T-helper 2 cell treated with Interferon-gamma antibody and Interleukin-4, amounts not matched to agents 5 μg/mL and 100 μg/mL, for 36 hours (primary cell): ENCODE results near the gene HSD17B13.
"Not testable (repeated sequence)": the region's sequence is repeated elsewhere in the genome, so short reads cannot be mapped to it uniquely, and the experiment has no call there.

ENCODE experiments used
- DNase-seq: peaks from one replicate; pipeline ENCODE4 v3.0.0; 2021; ENCODE audit warnings: low spot score
- H3K27ac Mint-ChIP-seq: one replicate; pipeline ENCODE4 v1.8.0; 2021; ENCODE audit warnings: mild to moderate bottlenecking, mixed read lengths
- H3K27me3 Mint-ChIP-seq: one replicate; pipeline ENCODE4 v1.8.0; 2021; ENCODE audit warnings: low read depth, mixed read lengths
- H3K36me3 Mint-ChIP-seq: one replicate; pipeline ENCODE4 v1.8.0; 2021; ENCODE audit warnings: low read depth, mixed read lengths
- H3K4me1 Mint-ChIP-seq: one replicate; pipeline ENCODE4 v1.8.0; 2021; ENCODE audit warnings: low read depth, mixed read lengths
- H3K4me3 Mint-ChIP-seq: one replicate; pipeline ENCODE4 v1.8.0; 2022; ENCODE audit warnings: mild to moderate bottlenecking, moderate library complexity, mixed read lengths
- H3K9me3 Mint-ChIP-seq: one replicate; pipeline ENCODE4 v1.8.0; 2021; ENCODE audit warnings: mixed read lengths

Gene HSD17B13, protein sequence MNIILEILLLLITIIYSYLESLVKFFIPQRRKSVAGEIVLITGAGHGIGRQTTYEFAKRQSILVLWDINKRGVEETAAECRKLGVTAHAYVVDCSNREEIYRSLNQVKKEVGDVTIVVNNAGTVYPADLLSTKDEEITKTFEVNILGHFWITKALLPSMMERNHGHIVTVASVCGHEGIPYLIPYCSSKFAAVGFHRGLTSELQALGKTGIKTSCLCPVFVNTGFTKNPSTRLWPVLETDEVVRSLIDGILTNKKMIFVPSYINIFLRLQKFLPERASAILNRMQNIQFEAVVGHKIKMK

DNA sequence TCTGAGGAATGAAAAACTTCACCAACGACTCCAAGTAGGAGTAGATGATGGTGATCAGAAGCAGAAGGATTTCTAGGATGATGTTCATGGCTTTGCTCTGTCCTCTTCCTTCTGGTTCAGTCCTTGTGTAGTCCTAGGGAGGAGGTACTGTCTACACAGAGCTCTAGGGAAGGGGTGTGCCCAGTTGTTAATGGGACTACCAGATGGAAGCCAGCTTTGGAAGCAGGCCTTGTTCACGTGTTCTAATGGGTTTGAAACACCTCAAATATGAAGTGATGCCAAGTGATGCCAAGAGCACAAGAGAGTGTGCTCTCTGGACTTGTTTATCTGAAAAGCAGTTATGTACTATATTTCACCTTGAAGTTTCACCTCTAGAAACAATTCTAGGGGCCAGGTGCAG is at the start of gene HSD17B13:
Gene HSD17B13 (minus strand): TSS at position 129 of the 400 bp plus-strand sequence. CDS start 41 bp downstream, at position 88.
- no peak within 1 kb of the TSS for H3K4me3 Mint-ChIP-seq
- H3K9me3 Mint-ChIP-seq: no peaks in the 10 kb centered on the region
- H3K27ac Mint-ChIP-seq: no peak within 1 kb of the TSS
- no peaks in the 10 kb centered on the region for H3K36me3 Mint-ChIP-seq
- no peak for DNase-seq
- peaks cover 3% of the 10 kb centered on the region for H3K27me3 Mint-ChIP-seq
- H3K4me1 Mint-ChIP-seq: no peaks in the 10 kb centered on the region

GRCh38 chr4:87370068-87370467 is 47.4 kb upstream of the HSD17B13 start:
- no peaks in the 10 kb centered on the region for H3K27me3 Mint-ChIP-seq
- H3K4me3 Mint-ChIP-seq: no peak overlapping the region
- H3K9me3 Mint-ChIP-seq: no peaks in the 10 kb centered on the region
- no peak for DNase-seq
- H3K36me3 Mint-ChIP-seq: peaks cover 37% of the 10 kb centered on the region
- no peak overlapping the region for H3K27ac Mint-ChIP-seq
- H3K4me1 Mint-ChIP-seq: peaks cover 3% of the 10 kb centered on the region

- no peak overlapping the region for H3K27ac Mint-ChIP-seq
- peaks cover 40% of the 10 kb centered on the region for H3K36me3 Mint-ChIP-seq
- no peak overlapping the region for H3K4me3 Mint-ChIP-seq
- DNase-seq: no peak
- H3K4me1 Mint-ChIP-seq: peaks cover 3% of the 10 kb centered on the region
- H3K9me3 Mint-ChIP-seq: no peaks in the 10 kb centered on the region
- H3K27me3 Mint-ChIP-seq: no peaks in the 10 kb centered on the region
Observed at GRCh38 chr4:87366521-87367162, 44.0 kb upstream of the HSD17B13 start.

GRCh38 chr4:87365348-87365747 is 42.7 kb upstream of the HSD17B13 start:
- DNase-seq: no peak
- H3K36me3 Mint-ChIP-seq: peaks cover 33% of the 10 kb centered on the region
- no peaks in the 10 kb centered on the region for H3K27me3 Mint-ChIP-seq
- H3K4me1 Mint-ChIP-seq: peaks cover 3% of the 10 kb centered on the region
- H3K4me3 Mint-ChIP-seq: no peak overlapping the region
- no peak overlapping the region for H3K27ac Mint-ChIP-seq
- H3K9me3 Mint-ChIP-seq: no peaks in the 10 kb centered on the region

DNA sequence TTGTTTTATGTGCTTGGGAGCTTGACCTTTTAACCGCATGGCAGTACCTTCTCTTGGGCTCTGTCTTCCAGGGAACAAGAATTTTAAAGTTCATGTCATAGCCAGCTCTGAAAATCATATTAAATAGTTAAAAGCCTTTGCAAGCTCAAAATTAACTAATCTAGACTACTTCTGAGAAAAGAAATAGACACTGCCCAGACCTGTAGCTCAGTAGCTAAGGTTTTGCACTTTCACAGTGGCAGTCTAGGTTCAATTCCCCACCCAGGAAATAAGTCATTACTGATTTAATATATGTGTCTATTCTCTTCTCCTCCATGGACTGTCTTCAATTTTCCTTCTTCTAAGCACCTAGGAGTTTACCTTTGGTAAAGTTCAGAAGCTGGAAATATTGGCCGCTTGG is 40.9 kb upstream of the HSD17B13 start:
- Mint-ChIP-seq H3K27me3 (no peaks in the 10 kb centered on the region), H3K4me1 (no peaks in the 10 kb centered on the region), H3K36me3 (peaks cover 31% of the 10 kb centered on the region), H3K4me3 (no peak overlapping the region), H3K27ac (no peak overlapping the region), H3K9me3 (no peaks in the 10 kb centered on the region)
- no peak for DNase-seq

- no peak overlapping the region for H3K27ac Mint-ChIP-seq
- H3K36me3 Mint-ChIP-seq: peaks cover 27% of the 10 kb centered on the region
Observed at GRCh38 chr4:87360338-87360935, 37.8 kb upstream of the HSD17B13 start.

DNA sequence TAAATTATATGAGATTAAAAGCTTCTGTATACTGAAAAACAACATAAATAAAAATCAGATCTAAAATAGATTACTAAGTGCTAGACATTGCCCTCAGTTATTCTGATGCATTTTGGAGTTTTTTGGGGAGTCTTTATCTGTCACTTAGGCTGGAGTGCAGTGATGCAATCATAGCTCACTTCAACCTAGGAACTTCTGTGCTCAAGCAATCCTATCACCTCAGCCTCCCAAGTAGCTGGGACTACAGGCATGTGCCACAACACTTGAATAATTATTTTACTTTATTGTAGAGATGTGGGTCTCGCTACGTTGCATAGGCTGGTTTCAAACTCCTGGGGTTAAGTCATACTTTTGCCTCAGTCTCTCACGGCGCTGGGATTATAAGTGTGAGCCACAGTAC is 36.6 kb upstream of the HSD17B13 start:
- H3K36me3 Mint-ChIP-seq: peaks cover 28% of the 10 kb centered on the region
- H3K9me3 Mint-ChIP-seq: no peaks in the 10 kb centered on the region
- no peaks in the 10 kb centered on the region for H3K27me3 Mint-ChIP-seq
- H3K27ac Mint-ChIP-seq: no peak overlapping the region
- no peaks in the 10 kb centered on the region for H3K4me1 Mint-ChIP-seq
- no peak overlapping the region for H3K4me3 Mint-ChIP-seq
- DNase-seq: no peak

More at GRCh38 chr4:87360338-87360935, 37.8 kb upstream of the HSD17B13 start:
- Mint-ChIP-seq H3K27me3 (no peaks in the 10 kb centered on the region), H3K9me3 (no peaks in the 10 kb centered on the region), H3K4me1 (no peaks in the 10 kb centered on the region), H3K4me3 (no peak overlapping the region)
- DNase-seq: no peak

DNA sequence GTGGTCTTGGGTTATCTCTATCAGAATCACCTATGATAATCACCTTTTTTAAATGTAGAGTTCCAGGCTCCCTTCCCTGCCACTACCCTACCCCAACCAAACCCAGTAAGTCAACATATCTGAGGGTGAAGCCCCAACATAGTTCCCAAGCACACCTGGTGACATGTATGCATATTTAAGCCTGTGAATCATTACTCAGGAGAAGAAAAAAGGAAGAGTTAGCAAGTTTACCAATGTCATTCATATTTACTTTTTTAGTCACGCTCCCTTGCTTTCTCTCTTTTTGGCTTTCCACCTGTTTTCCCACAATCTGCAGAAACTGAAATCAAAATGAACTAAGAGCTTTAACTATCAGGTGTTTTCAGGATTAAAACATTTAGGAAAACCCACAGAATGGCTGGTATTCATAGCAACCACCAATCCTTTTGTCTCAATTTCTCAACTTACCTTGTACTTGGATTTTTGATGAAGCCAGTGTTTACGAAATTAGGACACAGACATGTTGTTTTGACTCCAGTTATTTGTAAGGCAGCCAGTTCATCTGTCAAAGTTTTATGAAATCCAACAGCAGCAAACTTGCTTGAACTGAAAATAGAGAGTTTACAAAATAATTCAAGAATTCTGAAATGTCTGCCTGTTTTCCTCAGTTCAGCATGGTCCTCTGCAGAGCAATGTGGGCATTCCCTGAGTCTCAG is 34.3 kb upstream of the HSD17B13 start:
- Mint-ChIP-seq H3K36me3 (peaks cover 31% of the 10 kb centered on the region), H3K27me3 (no peaks in the 10 kb centered on the region), H3K4me1 (peaks cover 5% of the 10 kb centered on the region), H3K9me3 (peaks cover 5% of the 10 kb centered on the region), H3K27ac (no peak overlapping the region), H3K4me3 (no peak overlapping the region)
- DNase-seq: no peak

DNA sequence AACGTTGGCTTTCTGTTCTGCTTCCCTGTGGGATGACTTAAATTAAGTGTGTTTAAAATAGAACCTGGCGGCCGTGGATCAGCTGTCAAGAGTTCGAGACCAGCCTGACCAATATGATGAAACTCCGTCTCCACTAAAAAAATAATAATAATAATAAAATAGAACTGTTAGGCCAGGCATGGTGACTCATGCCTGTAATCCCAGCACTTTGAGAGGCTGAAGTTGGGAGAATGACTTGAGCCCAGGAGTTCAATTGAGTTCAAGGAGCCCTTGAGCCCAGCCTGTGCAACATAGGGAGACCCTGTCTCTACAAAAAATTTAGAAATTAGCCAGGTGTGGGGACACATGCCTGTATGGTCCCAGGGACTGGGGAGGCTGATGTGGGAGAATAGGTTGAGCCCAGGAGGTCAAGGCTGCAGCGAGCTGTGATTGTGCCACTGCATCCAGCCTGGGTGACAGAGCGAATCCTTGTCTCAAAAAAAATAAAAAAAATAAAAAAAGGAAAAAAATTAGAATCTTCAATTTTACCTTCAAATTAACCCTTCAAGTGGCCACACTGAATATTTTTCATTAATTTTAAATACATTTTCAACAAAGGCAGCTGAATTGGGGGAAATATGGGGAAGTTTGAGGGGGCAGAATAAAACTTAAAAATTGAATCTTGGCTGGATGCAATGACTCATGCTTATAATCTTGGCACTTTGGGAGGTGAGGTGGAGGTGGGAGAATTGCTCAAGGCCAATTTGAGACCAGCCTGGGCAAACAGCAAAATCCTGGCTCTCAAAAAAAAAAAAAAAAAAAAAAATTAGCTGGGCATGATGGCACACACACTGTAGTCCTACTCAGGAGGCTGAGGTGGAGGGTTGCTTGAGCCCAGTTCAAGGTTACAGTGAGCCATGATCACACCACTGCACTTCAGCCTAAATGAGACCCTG is 31.8 kb upstream of the HSD17B13 start:
- Mint-ChIP-seq H3K9me3 (peaks cover 5% of the 10 kb centered on the region), H3K4me1 (peaks cover 5% of the 10 kb centered on the region), H3K36me3 (peaks cover 30% of the 10 kb centered on the region), H3K27me3 (no peaks in the 10 kb centered on the region), H3K27ac (no peak overlapping the region), H3K4me3 (no peak overlapping the region)
- DNase-seq: no peak

DNA sequence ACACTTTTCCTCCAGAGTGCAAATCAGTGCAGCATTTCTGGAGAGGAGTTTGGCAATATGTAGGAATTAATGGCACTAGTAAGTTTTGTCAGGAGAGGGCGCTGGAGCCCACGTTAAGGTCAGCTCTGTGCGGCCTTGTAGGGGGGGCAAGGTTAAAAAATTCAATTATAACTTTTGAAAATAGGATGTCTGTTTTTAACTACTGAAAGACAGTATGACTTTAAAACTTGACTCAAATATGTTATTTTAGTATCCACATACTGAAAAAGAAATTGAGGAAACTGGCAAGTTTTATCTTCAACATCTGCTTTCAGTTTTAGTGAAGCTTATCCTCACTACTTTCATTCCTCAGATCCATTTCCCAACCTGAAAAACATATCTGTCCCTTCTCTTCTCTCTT is 30.9 kb upstream of the HSD17B13 start:
- no peak overlapping the region for H3K27ac Mint-ChIP-seq
- H3K4me3 Mint-ChIP-seq: no peak overlapping the region
- H3K9me3 Mint-ChIP-seq: peaks cover 5% of the 10 kb centered on the region
- H3K36me3 Mint-ChIP-seq: peaks cover 27% of the 10 kb centered on the region
- H3K4me1 Mint-ChIP-seq: peaks cover 5% of the 10 kb centered on the region
- no peaks in the 10 kb centered on the region for H3K27me3 Mint-ChIP-seq
- no peak for DNase-seq

DNA sequence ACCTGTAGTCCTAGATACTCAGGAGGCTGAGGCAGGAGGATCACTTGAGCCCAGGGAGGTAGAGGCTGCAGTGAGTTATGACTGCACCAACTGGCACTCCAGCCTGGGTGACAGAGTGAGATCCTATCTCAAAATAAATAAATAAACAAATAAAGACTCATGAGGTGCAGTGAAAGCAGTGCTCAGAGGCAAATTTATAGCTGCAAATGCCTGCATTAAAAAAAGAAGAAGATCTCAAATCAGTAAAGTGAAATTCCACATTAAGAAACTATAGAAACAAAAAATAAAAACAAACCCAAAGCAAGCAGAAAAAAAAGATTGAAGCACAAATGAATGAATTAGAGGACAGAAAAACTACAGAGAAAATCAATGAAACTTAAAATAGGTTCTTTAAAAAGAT is 22.5 kb upstream of the HSD17B13 start:
- Mint-ChIP-seq H3K27me3 (no peaks in the 10 kb centered on the region), H3K27ac (no peak overlapping the region), H3K4me1 (no peaks in the 10 kb centered on the region), H3K36me3 (peaks cover 31% of the 10 kb centered on the region), H3K9me3 (peaks cover 18% of the 10 kb centered on the region), H3K4me3 (no peak overlapping the region)
- DNase-seq: no peak

DNA sequence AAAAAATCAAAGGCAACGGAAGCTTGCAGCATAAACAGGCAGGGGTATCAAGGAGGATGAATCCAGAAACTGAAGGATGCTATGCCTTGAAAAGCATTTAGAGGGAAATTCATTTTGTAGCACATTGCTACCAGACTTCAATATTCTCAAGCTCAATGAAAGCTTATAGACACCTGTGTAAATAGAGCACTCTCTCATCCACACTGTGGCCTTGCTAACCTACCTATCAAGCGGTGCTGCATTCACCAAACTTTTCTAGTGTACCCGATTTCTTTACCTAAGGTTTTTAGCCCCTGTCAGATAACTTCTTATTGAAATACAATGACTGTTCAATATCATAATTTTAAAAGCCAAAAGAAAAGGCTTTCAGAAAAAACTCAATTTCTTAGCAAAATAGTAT is 20.2 kb upstream of the HSD17B13 start:
- no peak for DNase-seq
- Mint-ChIP-seq H3K4me3 (no peak overlapping the region), H3K27ac (no peak overlapping the region), H3K9me3 (peaks cover 18% of the 10 kb centered on the region), H3K4me1 (no peaks in the 10 kb centered on the region), H3K27me3 (no peaks in the 10 kb centered on the region), H3K36me3 (peaks cover 41% of the 10 kb centered on the region)

- H3K27me3 Mint-ChIP-seq, H3K4me3 Mint-ChIP-seq, H3K27ac Mint-ChIP-seq, H3K4me1 Mint-ChIP-seq, DNase-seq: not testable (repeated sequence)
- H3K9me3 Mint-ChIP-seq: peaks cover 18% of the 10 kb centered on the region
- H3K36me3 Mint-ChIP-seq: peaks cover 44% of the 10 kb centered on the region
Observed at GRCh38 chr4:87341954-87342635, 19.4 kb upstream of the HSD17B13 start.
